Activated CD8-positive, alpha-beta T cell treated with anti-CD3 and anti-CD28 coated beads for 36 hours (primary cell): Measurements from ENCODE around the gene DUSP7. TPM values are rescaled to one million over a fixed set of nuclear protein-coding genes. Genes with fewer than 3 reads are reported as not detected.

Experiments
- ATAC-seq: fragments of 200-7000 bp; cut with Tn5 transposase; one replicate; pipeline ENCODE4 v1.10.0; 2021; ENCODE audit warnings: mild to moderate bottlenecking, moderate library complexity
- CTCF ChIA-PET: fragments of 350-600 bp; sonication (Branson Sonifier 250); formaldehyde crosslinking; loops from one replicate; lab custom pipeline; 2021; ENCODE audit warnings: antibody characterized with exemption; lab: Charles Lee
- POLR2A ChIA-PET: fragments of 350-600 bp; sonication (Branson Sonifier 250); formaldehyde crosslinking; loops from one replicate; lab custom pipeline; 2021; ENCODE audit warnings: antibody characterized with exemption; lab: Charles Lee
- DNase-seq: peaks from one replicate; pipeline ENCODE4 v3.0.0-alpha.2; 2020
- H3K27ac Mint-ChIP-seq: one replicate; pipeline ENCODE4 v1.8.0; 2021; ENCODE audit warnings: mild to moderate bottlenecking, mixed read lengths
- H3K27me3 Mint-ChIP-seq: one replicate; pipeline ENCODE4 v1.8.0; 2021; ENCODE audit warnings: mixed read lengths
- H3K36me3 Mint-ChIP-seq: one replicate; pipeline ENCODE4 v1.8.0; 2021; ENCODE audit warnings: low read depth, mixed read lengths
- H3K4me1 Mint-ChIP-seq: one replicate; pipeline ENCODE4 v1.8.0; 2021; ENCODE audit warnings: low read depth, mixed read lengths
- H3K4me3 Mint-ChIP-seq: one replicate; pipeline ENCODE4 v1.8.0; 2021; ENCODE audit warnings: mild to moderate bottlenecking, moderate library complexity, mixed read lengths
- H3K9me3 Mint-ChIP-seq: one replicate; pipeline ENCODE4 v1.8.0; 2021; ENCODE audit warnings: mixed read lengths
- intact Hi-C: fragments of 100-400 bp; cut with micrococcal nuclease; formaldehyde crosslinking; loops from one replicate; pipeline ENCODE4 v1.10.0; 2022
- total RNA-seq, 2 experiments: library from RNA; stranded (reverse); gene quantifications; one replicate each; pipeline ENCODE4 v1.2.3, GENCODE V29; 2021
- TF ChIP-seq, protein P1 (sequence below): fragments of 200-600 bp; IDR thresholded peaks from one replicate; pipeline ENCODE4 v1.8.0; 2022; ENCODE audit warnings: antibody characterized with exemption, mild to moderate bottlenecking

DUSP7 gene
- total RNA-seq, 2 experiments from 2014 or later: 19.6 to 21.6 TPM

DNA sequence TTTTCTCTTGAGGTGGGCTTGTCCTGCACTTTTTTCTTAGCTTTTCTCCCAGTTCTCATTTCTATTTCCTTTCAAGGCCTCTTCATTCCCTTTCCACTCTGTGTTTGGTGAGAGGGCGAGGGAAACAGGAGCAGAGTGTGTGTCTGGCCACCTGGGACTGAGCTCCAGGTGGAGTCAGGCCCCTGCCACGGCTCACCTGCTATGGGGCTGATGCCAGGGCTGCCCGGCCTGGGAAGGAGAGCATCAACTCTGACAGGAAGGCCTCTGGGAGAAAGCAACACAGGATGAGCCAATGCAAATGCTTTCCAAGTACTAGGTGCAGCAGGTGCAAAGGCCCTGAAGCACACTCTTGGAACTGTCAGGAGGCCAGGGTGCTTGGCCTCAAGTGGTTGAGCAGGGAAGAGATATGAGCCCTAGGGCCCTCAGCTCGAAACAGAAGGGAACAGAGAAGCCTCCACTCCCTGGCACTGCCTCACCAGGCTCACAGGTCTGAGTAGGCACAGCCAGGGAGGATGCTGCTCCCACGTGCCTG, 27.3 kb upstream of the DUSP7 start:
- ChIA-PET POLR2A (no interaction called here), CTCF (interaction anchor here (0.8 kb wide), 1 partner anchor 61 kb away, joined by 3 read pairs; no protein-coding TSS in a partner anchor)
- intact Hi-C loops: no loop called here
- Mint-ChIP-seq H3K27me3 (no peaks in the 10 kb centered on the region), H3K27ac (no peak overlapping the region), H3K4me1 (peaks cover 28% of the 10 kb centered on the region), H3K4me3 (no peak overlapping the region), H3K9me3 (no peaks in the 10 kb centered on the region), H3K36me3 (no peaks in the 10 kb centered on the region)
- TF ChIP-seq, protein P1, sequence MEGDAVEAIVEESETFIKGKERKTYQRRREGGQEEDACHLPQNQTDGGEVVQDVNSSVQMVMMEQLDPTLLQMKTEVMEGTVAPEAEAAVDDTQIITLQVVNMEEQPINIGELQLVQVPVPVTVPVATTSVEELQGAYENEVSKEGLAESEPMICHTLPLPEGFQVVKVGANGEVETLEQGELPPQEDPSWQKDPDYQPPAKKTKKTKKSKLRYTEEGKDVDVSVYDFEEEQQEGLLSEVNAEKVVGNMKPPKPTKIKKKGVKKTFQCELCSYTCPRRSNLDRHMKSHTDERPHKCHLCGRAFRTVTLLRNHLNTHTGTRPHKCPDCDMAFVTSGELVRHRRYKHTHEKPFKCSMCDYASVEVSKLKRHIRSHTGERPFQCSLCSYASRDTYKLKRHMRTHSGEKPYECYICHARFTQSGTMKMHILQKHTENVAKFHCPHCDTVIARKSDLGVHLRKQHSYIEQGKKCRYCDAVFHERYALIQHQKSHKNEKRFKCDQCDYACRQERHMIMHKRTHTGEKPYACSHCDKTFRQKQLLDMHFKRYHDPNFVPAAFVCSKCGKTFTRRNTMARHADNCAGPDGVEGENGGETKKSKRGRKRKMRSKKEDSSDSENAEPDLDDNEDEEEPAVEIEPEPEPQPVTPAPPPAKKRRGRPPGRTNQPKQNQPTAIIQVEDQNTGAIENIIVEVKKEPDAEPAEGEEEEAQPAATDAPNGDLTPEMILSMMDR: no peak
- ATAC-seq (no peak), DNase-seq (no peak)

DNA sequence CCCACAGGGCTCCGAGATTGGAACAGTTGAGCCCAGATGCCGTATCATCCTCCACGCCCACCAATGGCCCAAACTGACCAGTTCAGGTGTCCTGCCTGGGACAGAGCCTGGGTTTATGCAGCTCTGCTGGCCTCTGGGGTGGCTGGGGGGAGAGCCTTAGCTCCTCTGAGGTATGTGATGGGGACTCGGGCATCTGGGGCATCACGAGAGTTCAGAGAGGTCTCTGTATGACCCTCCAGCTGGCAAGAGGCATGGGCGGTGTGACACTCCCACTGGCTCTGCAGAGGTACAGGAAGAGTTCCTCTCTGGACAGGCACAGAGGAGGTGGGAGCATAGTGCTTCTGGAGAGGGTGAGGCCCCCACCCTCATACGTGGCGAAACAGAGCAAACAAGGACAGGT, 26.6 kb upstream of the DUSP7 start:
- no peaks in the 10 kb centered on the region for H3K36me3 Mint-ChIP-seq
- DNase-seq: no peak
- POLR2A ChIA-PET: no interaction called here
- intact Hi-C loops: no loop called here
- H3K27ac Mint-ChIP-seq: no peak overlapping the region
- no peaks in the 10 kb centered on the region for H3K27me3 Mint-ChIP-seq
- TF ChIP-seq, protein P1: no peak
- H3K9me3 Mint-ChIP-seq: no peaks in the 10 kb centered on the region
- no peak overlapping the region for H3K4me3 Mint-ChIP-seq
- CTCF ChIA-PET: no interaction called here
- ATAC-seq: no peak
- H3K4me1 Mint-ChIP-seq: peaks cover 28% of the 10 kb centered on the region

DNA sequence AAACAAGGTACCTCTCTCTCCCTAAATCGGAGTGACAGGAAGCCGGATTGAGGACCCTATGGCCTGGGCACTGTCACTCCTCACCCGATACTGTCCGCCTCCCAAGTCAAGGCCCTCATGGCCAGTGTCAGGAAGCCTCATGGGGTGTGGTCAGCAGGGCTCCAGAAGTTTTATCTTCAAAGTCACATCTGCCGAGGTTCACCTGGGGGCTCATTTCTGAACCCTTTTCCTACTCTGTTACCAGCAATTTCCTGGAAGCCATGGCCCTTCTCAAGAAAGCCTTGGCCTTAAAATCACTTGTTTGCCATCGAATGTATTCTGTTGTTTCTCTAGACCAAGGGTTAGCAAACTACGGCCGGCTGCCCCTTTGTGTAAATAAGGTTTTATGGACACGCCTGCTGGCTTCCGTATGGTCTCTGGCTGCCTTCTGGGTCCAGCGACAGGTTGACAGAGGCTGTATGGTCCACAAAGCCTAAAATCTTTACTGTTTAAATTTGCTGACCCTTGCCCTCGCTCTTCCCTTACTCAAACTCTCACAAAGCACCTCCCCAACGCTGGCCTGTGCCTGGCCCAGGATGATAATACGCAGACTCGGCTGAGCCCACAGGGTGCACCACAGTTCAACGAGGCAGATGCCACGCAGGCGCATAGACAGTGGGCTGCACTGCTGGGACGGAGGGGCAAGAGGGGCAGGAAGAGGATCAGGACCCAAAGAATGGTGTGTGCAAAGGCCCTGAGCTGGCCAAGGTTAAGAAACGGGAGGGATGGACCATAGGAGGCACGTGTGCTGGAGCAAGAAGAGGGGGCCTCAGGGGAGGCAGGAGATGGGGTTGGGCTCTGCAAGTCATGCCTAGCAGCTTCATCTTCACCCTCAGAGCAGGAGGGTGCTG, 24.7 kb upstream of the DUSP7 start:
- POLR2A ChIA-PET: no interaction called here
- Mint-ChIP-seq H3K4me3 (no peak overlapping the region), H3K9me3 (no peaks in the 10 kb centered on the region), H3K27ac (no peak overlapping the region), H3K27me3 (no peaks in the 10 kb centered on the region), H3K4me1 (peaks cover 9% of the 10 kb centered on the region), H3K36me3 (no peaks in the 10 kb centered on the region)
- intact Hi-C loops: no loop called here
- no peak for DNase-seq
- TF ChIP-seq, protein P1: no peak
- ATAC-seq: no peak
- CTCF ChIA-PET: no interaction called here

DNA sequence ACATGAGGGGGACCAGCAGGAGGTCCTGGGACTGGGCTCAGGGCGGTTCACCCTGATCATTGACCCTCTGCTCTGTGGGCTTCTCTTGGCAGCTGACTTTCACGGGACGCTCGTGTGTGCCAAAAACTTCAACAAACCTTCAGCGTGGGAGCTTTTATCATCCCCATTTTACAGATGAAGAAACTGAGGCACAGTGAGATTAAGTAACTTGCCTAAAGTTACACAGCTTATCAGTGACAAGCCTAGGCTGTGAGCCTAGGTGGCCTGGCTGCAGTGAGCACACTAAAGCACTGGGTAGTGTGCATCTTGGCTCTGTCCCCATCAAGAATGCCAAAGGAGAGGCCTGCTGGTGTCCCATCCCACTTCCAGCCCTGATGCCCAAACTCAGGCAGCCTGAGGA, 23.6 kb upstream of the DUSP7 start:
- Mint-ChIP-seq H3K27me3 (no peaks in the 10 kb centered on the region), H3K36me3 (no peaks in the 10 kb centered on the region), H3K27ac (no peak overlapping the region), H3K4me1 (no peaks in the 10 kb centered on the region), H3K4me3 (no peak overlapping the region), H3K9me3 (no peaks in the 10 kb centered on the region)
- intact Hi-C loops: no loop called here
- ATAC-seq: no peak
- DNase-seq: no peak
- TF ChIP-seq, protein P1: no peak
- CTCF ChIA-PET: no interaction called here
- POLR2A ChIA-PET: no interaction called here

DNA sequence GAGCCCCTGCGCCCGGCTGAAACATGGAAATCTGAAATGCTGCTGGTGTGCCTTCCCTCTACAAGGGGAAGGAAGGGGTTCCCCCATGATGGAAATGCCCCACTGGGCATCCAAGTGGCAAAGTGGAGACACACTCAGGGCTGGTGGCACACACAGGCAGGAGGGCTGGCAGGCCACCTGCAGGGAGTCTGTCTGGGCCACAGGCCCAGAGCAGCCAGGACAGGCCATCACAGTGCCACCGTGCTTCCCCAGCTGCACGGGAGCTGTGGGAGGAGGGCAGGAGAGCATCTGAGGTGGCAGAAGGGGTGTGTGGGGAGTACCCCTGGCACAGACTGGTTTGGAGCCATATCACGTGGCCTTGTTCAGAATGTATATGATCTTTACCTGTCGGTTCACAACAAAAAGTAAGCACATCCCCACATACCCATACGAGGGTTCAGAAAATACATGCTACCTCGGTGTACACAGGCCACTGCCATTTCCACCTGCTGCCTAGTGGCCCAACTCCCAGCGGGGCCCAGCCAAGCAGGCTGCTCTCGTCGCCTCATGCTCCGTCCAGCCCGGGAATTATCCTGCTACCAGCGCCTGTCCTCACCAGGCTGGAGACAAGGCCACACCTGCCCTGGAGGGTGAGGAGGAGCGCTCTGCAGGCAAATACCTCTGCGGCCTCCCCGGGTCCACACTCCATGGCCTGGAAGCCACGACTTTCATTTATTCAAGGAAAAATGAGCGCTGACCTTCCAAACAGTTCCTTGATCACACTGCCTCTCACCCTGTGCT, 22.6 kb upstream of the DUSP7 start:
- no peak overlapping the region for H3K4me3 Mint-ChIP-seq
- TF ChIP-seq, protein P1: no peak
- no peak overlapping the region for H3K27ac Mint-ChIP-seq
- H3K27me3 Mint-ChIP-seq: no peaks in the 10 kb centered on the region
- no peak for ATAC-seq
- H3K9me3 Mint-ChIP-seq: no peaks in the 10 kb centered on the region
- intact Hi-C loops: no loop called here
- H3K4me1 Mint-ChIP-seq: no peaks in the 10 kb centered on the region
- POLR2A ChIA-PET: no interaction called here
- CTCF ChIA-PET: no interaction called here
- no peaks in the 10 kb centered on the region for H3K36me3 Mint-ChIP-seq
- no peak for DNase-seq
